Liver (tissue), 9 donors: Measurements from ENCODE around the gene CHEK2. TPM values are rescaled to one million over a fixed set of nuclear protein-coding genes. Genes with fewer than 3 reads are reported as not detected.

Experiments
- DNase-seq: peaks from one replicate; pipeline ENCODE4 v3.0.0-alpha.2; 2017; ENCODE audit warnings: low spot score
- H3K27ac ChIP-seq, 2 donors: one replicate each; pipeline ENCODE4 v1.7.0; 2013; ENCODE audit warnings: inconsistent platforms in 2 of 2, low read length in 2 of 2, control low read depth in 1 of 2, low read depth in 1 of 2, mild to moderate bottlenecking in 1 of 2
- H3K27me3 ChIP-seq, 4 donors: one replicate each; pipeline versions ENCODE4 v1.6.1 to v1.7.0; 2013; ENCODE audit warnings: low read length in 3 of 4, inconsistent platforms in 1 of 4, mild to moderate bottlenecking in 1 of 4, moderate library complexity in 1 of 4; ENCODE audit not compliant: control insufficient read depth in 4 of 4, insufficient read depth in 4 of 4
- H3K36me3 ChIP-seq, 4 donors: one replicate each; pipeline versions ENCODE4 v1.6.1 to v1.7.0; 2013; ENCODE audit warnings: low read length in 3 of 4, mild to moderate bottlenecking in 3 of 4, low read depth in 1 of 4, moderate library complexity in 1 of 4; ENCODE audit not compliant: control insufficient read depth in 4 of 4, insufficient read depth in 3 of 4
- H3K4me1 ChIP-seq, 4 donors: one replicate each; pipeline versions ENCODE4 v1.6.1 to v1.7.0; 2013; ENCODE audit warnings: low read length in 3 of 4, mild to moderate bottlenecking in 3 of 4, moderate library complexity in 1 of 4; ENCODE audit not compliant: control insufficient read depth in 4 of 4, insufficient read depth in 4 of 4
- H3K4me3 ChIP-seq, 3 donors: one replicate each; pipeline versions ENCODE4 v1.6.1 to v1.7.0; 2013; ENCODE audit warnings: low read length in 3 of 3, control low read depth in 1 of 3, low read depth in 1 of 3, mild to moderate bottlenecking in 1 of 3
- H3K9ac ChIP-seq, 2 donors: one replicate each; pipeline ENCODE4 v1.7.0; 2013; ENCODE audit warnings: low read length in 2 of 2, mild to moderate bottlenecking in 2 of 2, moderate library complexity in 2 of 2, control low read depth in 1 of 2, low read depth in 1 of 2
- H3K9me3 ChIP-seq, 4 donors: one replicate each; pipeline versions ENCODE4 v1.6.1 to v1.7.0; 2013; ENCODE audit warnings: low read length in 3 of 4; ENCODE audit not compliant: control insufficient read depth in 4 of 4
- ATF3 ChIP-seq: IDR thresholded peaks from 2 replicates; pipeline ENCODE4 v1.6.1; 2016; ENCODE audit warnings: antibody characterized with exemption
- EGR1 ChIP-seq, 2 donors: IDR thresholded peaks; 2 replicates each; pipeline ENCODE4 v1.6.1; 2016 to 2018; ENCODE audit warnings: antibody characterized with exemption in 2 of 2, low read depth in 2 of 2
- FOXA1 ChIP-seq: IDR thresholded peaks from 2 replicates; pipeline ENCODE4 v1.6.1; 2016; ENCODE audit warnings: antibody characterized with exemption
- FOXA2 ChIP-seq: IDR thresholded peaks from 2 replicates; pipeline ENCODE4 v1.6.1; 2016; ENCODE audit warnings: antibody characterized with exemption
- HNF4A ChIP-seq, 2 donors: conservative IDR thresholded peaks; 2 replicates each; pipeline ENCODE4 v1.6.1; 2016; ENCODE audit warnings: antibody characterized with exemption in 2 of 2, mild to moderate bottlenecking in 2 of 2
- HNF4G ChIP-seq: IDR thresholded peaks from 2 replicates; pipeline ENCODE4 v1.6.1; 2016; ENCODE audit warnings: antibody characterized with exemption
- JUND ChIP-seq, 2 donors: IDR thresholded peaks; 2 replicates each; pipeline ENCODE4 v1.6.1; 2016; ENCODE audit warnings: antibody characterized with exemption in 2 of 2
- MAX ChIP-seq: IDR thresholded peaks from 2 replicates; pipeline ENCODE4 v1.6.1; 2016; ENCODE audit warnings: antibody characterized with exemption
- REST ChIP-seq: IDR thresholded peaks from 2 replicates; pipeline ENCODE4 v1.6.1; 2016; ENCODE audit warnings: antibody characterized with exemption, mild to moderate bottlenecking
- SP1 ChIP-seq: IDR thresholded peaks from 2 replicates; pipeline ENCODE4 v1.6.1; 2018; ENCODE audit warnings: antibody characterized with exemption, mild to moderate bottlenecking
- TAF1 ChIP-seq: conservative IDR thresholded peaks from 2 replicates; pipeline ENCODE4 v1.6.1; 2016; ENCODE audit warnings: antibody characterized with exemption, mild to moderate bottlenecking
- YY1 ChIP-seq: IDR thresholded peaks from 2 replicates; pipeline ENCODE4 v1.6.1; 2016; ENCODE audit warnings: antibody characterized with exemption, mild to moderate bottlenecking
- WGBS: extraction: QIAGEN DNeasy Blood & Tissue Kit; methylation state at CpG from one replicate; pipeline ENCODE4 v1.1.7; 2013; 5-methylcytosine and 5-hydroxymethylcytosine counted together
- polyA plus RNA-seq, 2 donors: library from polyadenylated mRNA; stranded (reverse) in 1 of 2; unstranded in 1 of 2; fragments of 200-250 nt in 1 of 2; fragments of >200 nt in 1 of 2; fragmentation: Nextera tagmentation in 1 of 2; extraction: Ambion mirVana in 1 of 2; gene quantifications; one replicate each; pipeline versions ENCODE4 v1.2.1 to v1.2.3, GENCODE V29; 2013 to 2015
- total RNA-seq, 2 donors: library from RNA; depleted of rRNA; stranded (reverse); fragments of >200 nt; gene quantifications; one replicate each; pipeline ENCODE4 v1.2.3, GENCODE V29; 2014
- TF ChIP-seq, protein P1 (sequence below): IDR thresholded peaks from 2 replicates; pipeline ENCODE4 v1.6.1; 2016; ENCODE audit warnings: antibody characterized with exemption
- donor health status: healthy.
- donor health status: healthy.
- donor health status: healthy.
- donor health status: healthy.
- donor health status: healthy.

CHEK2 gene
- total and polyA plus RNA-seq, 4 donors = 1.4 to 10.6 (median 2.8) TPM

GRCh38 chr22:28718044-28718443 is 23.6 kb downstream of the CHEK2 start:
- DNase-seq = no peak
- no peaks in the 10 kb centered on the region for H3K9me3 ChIP-seq
- no peaks in the 10 kb centered on the region for H3K36me3 ChIP-seq
- no peaks in the 10 kb centered on the region for H3K4me1 ChIP-seq
- H3K27ac ChIP-seq = no peak overlapping the region
- H3K4me3 ChIP-seq = no peak overlapping the region
- TF ChIP-seq TAF1 (no peak), YY1 (no peak), EGR1 (IDR thresholded peaks at IDR 0.05; ENCODE audit: low read depth in 2 of 2) (no peak), JUND (IDR thresholded peaks at IDR 0.05) (no peak), MAX (no peak), REST (no peak)
- WGBS = 98% methylated on average over 3 of the region's 3 CpGs
- no peaks in the 10 kb centered on the region for H3K27me3 ChIP-seq
- no peak overlapping the region for H3K9ac ChIP-seq

GRCh38 chr22:28716686-28717085 is 24.9 kb downstream of the CHEK2 start:
- no peak overlapping the region for H3K4me3 ChIP-seq
- WGBS = 97% methylated on average over 3 of the region's 3 CpGs
- no peak for TF ChIP-seq HNF4G
- TF ChIP-seq MAX = no peak
- TF ChIP-seq, protein P1, sequence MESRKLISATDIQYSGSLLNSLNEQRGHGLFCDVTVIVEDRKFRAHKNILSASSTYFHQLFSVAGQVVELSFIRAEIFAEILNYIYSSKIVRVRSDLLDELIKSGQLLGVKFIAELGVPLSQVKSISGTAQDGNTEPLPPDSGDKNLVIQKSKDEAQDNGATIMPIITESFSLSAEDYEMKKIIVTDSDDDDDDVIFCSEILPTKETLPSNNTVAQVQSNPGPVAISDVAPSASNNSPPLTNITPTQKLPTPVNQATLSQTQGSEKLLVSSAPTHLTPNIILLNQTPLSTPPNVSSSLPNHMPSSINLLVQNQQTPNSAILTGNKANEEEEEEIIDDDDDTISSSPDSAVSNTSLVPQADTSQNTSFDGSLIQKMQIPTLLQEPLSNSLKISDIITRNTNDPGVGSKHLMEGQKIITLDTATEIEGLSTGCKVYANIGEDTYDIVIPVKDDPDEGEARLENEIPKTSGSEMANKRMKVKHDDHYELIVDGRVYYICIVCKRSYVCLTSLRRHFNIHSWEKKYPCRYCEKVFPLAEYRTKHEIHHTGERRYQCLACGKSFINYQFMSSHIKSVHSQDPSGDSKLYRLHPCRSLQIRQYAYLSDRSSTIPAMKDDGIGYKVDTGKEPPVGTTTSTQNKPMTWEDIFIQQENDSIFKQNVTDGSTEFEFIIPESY = no peak
- no peak for TF ChIP-seq FOXA2
- no peak for TF ChIP-seq ATF3
- no peak for TF ChIP-seq JUND (IDR thresholded peaks at IDR 0.05)
- no peak for TF ChIP-seq FOXA1
- TF ChIP-seq TAF1 = no peak
- TF ChIP-seq EGR1 (IDR thresholded peaks at IDR 0.05; ENCODE audit: low read depth in 2 of 2) = no peak
- TF ChIP-seq SP1 = no peak
- TF ChIP-seq HNF4A (conservative IDR thresholded peaks at IDR 0.05) = no peak
- no peak for TF ChIP-seq YY1
- no peaks in the 10 kb centered on the region for H3K36me3 ChIP-seq
- no peak for DNase-seq
- no peaks in the 10 kb centered on the region for H3K27me3 ChIP-seq
- no peaks in the 10 kb centered on the region for H3K9me3 ChIP-seq
- no peak overlapping the region for H3K27ac ChIP-seq
- H3K4me1 ChIP-seq = peaks cover 0 to 11% (median 7%) of the 10 kb centered on the region in 4 donors
- no peak overlapping the region for H3K9ac ChIP-seq
